Measurements from ENCODE around the gene MRPL22. TPM values are rescaled to one million over a fixed set of nuclear protein-coding genes. Genes with fewer than 3 reads are reported as not detected.

The MRPL22 gene
- total and polyA plus RNA-seq, 4 donors: 12.5 to 57.3 (median 20.9) TPM

- H3K27ac ChIP-seq (ENCODE audit: low read depth in 1 of 2, low read length in 2 of 2): no peak overlapping the region
- no peaks in the 10 kb centered on the region for H3K27me3 ChIP-seq (ENCODE audit: control insufficient read depth in 4 of 4, insufficient read depth in 4 of 4, low read length in 3 of 4)
- H3K9ac ChIP-seq (ENCODE audit: low read depth in 1 of 2, low read length in 2 of 2): no peak overlapping the region
- peaks cover 5 to 23% (median 21%) of the 10 kb centered on the region in 4 donors for H3K4me1 ChIP-seq (ENCODE audit: control insufficient read depth in 4 of 4, insufficient read depth in 4 of 4, low read length in 3 of 4)
- DNase-seq (ENCODE audit: low spot score): no peak
- TF ChIP-seq, protein P1, sequence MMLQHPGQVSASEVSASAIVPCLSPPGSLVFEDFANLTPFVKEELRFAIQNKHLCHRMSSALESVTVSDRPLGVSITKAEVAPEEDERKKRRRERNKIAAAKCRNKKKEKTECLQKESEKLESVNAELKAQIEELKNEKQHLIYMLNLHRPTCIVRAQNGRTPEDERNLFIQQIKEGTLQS (IDR thresholded peaks at IDR 0.05): no peak
- H3K9me3 ChIP-seq (ENCODE audit: control insufficient read depth in 4 of 4, low read length in 3 of 4): no peaks in the 10 kb centered on the region
- H3K4me3 ChIP-seq (ENCODE audit: low read depth in 1 of 3, low read length in 3 of 3): no peak overlapping the region
- H3K36me3 ChIP-seq (ENCODE audit: control insufficient read depth in 4 of 4, insufficient read depth in 3 of 4, low read depth in 1 of 4, low read length in 3 of 4): peaks cover 0 to 18% (median 4%) of the 10 kb centered on the region in 4 donors
Measured at GRCh38 chr5:154934881-154935280, 6.0 kb upstream of the MRPL22 start.

DNA sequence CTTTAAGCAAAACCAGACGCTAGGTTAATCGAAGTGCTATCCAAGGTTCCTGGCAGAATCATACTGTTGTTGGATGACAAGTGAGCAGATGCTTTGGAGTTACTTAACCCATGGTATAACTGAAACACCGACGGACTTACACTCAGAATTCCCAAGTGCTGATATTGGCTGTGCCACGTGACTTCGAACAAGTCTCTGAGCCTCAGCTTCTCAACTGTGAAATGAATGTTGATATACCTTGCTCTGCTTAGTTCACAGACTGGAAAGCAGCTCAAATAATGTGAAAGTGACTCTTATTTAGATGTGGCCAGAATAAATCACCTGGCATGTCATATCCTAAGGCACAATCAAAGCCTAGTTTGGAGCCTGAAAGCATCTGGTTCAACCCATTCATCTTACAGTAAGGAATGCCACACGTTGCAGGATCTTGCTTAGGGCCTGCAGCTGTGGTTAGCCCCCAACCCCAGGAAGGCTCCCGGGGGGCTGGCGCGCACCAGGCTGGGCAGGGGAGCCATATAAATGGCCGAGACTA is 3.6 kb upstream of the MRPL22 start:
- H3K36me3 ChIP-seq (ENCODE audit: control insufficient read depth in 4 of 4, insufficient read depth in 3 of 4, low read depth in 1 of 4, low read length in 3 of 4): peaks cover 0 to 10% (median 0%) of the 10 kb centered on the region in 4 donors
- 22% methylated on average over 11 of the region's 11 CpGs for WGBS
- peak overlapping the region; percentile 79 to 98 (median 88) for H3K4me3 ChIP-seq (ENCODE audit: low read depth in 1 of 3, low read length in 3 of 3)
- H3K4me1 ChIP-seq (ENCODE audit: control insufficient read depth in 4 of 4, insufficient read depth in 4 of 4, low read length in 3 of 4): peaks cover 5 to 37% (median 33%) of the 10 kb centered on the region in 4 donors
- TF ChIP-seq FOXA1 (IDR thresholded peaks at IDR 0.05): no peak
- TF ChIP-seq, protein P2, sequence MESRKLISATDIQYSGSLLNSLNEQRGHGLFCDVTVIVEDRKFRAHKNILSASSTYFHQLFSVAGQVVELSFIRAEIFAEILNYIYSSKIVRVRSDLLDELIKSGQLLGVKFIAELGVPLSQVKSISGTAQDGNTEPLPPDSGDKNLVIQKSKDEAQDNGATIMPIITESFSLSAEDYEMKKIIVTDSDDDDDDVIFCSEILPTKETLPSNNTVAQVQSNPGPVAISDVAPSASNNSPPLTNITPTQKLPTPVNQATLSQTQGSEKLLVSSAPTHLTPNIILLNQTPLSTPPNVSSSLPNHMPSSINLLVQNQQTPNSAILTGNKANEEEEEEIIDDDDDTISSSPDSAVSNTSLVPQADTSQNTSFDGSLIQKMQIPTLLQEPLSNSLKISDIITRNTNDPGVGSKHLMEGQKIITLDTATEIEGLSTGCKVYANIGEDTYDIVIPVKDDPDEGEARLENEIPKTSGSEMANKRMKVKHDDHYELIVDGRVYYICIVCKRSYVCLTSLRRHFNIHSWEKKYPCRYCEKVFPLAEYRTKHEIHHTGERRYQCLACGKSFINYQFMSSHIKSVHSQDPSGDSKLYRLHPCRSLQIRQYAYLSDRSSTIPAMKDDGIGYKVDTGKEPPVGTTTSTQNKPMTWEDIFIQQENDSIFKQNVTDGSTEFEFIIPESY (IDR thresholded peaks at IDR 0.05): no peak
- TF ChIP-seq, protein P1 (IDR thresholded peaks at IDR 0.05): no peak
- no peaks in the 10 kb centered on the region for H3K27me3 ChIP-seq (ENCODE audit: control insufficient read depth in 4 of 4, insufficient read depth in 4 of 4, low read length in 3 of 4)
- no peaks in the 10 kb centered on the region for H3K9me3 ChIP-seq (ENCODE audit: control insufficient read depth in 4 of 4, low read length in 3 of 4)
- peak overlapping the region; percentile 30 to 57 for H3K9ac ChIP-seq (ENCODE audit: low read depth in 1 of 2, low read length in 2 of 2)
- no peak for DNase-seq (ENCODE audit: low spot score)
- peak overlapping the region in 1 of 2 donors; percentile 70 for H3K27ac ChIP-seq (ENCODE audit: low read depth in 1 of 2, low read length in 2 of 2)

- peaks cover 0 to 10% (median 0%) of the 10 kb centered on the region in 4 donors for H3K36me3 ChIP-seq (ENCODE audit: control insufficient read depth in 4 of 4, insufficient read depth in 3 of 4, low read depth in 1 of 4, low read length in 3 of 4)
- under 1% methylated on average over 61 of the region's 61 CpGs for WGBS
- peak within 1 kb of the TSS; percentile 79 to 98 (median 88) for H3K4me3 ChIP-seq (ENCODE audit: low read depth in 1 of 3, low read length in 3 of 3)
- peak; percentile 63 for TF ChIP-seq SP1 (IDR thresholded peaks at IDR 0.05)
- TF ChIP-seq FOXA1 (IDR thresholded peaks at IDR 0.05): peak; percentile 6
- TF ChIP-seq FOXA2 (IDR thresholded peaks at IDR 0.05): no peak
- TF ChIP-seq, protein P3, sequence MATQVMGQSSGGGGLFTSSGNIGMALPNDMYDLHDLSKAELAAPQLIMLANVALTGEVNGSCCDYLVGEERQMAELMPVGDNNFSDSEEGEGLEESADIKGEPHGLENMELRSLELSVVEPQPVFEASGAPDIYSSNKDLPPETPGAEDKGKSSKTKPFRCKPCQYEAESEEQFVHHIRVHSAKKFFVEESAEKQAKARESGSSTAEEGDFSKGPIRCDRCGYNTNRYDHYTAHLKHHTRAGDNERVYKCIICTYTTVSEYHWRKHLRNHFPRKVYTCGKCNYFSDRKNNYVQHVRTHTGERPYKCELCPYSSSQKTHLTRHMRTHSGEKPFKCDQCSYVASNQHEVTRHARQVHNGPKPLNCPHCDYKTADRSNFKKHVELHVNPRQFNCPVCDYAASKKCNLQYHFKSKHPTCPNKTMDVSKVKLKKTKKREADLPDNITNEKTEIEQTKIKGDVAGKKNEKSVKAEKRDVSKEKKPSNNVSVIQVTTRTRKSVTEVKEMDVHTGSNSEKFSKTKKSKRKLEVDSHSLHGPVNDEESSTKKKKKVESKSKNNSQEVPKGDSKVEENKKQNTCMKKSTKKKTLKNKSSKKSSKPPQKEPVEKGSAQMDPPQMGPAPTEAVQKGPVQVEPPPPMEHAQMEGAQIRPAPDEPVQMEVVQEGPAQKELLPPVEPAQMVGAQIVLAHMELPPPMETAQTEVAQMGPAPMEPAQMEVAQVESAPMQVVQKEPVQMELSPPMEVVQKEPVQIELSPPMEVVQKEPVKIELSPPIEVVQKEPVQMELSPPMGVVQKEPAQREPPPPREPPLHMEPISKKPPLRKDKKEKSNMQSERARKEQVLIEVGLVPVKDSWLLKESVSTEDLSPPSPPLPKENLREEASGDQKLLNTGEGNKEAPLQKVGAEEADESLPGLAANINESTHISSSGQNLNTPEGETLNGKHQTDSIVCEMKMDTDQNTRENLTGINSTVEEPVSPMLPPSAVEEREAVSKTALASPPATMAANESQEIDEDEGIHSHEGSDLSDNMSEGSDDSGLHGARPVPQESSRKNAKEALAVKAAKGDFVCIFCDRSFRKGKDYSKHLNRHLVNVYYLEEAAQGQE (IDR thresholded peaks at IDR 0.05): peak; percentile 71
- peak; percentile 22 to 54 for TF ChIP-seq RXRA (IDR thresholded peaks at IDR 0.05)
- TF ChIP-seq JUND (IDR thresholded peaks at IDR 0.05): no peak
- TF ChIP-seq, protein P2 (IDR thresholded peaks at IDR 0.05): peak; percentile 84
- no peak for TF ChIP-seq TAF1 (conservative IDR thresholded peaks at IDR 0.05)
- TF ChIP-seq GABPA (IDR thresholded peaks at IDR 0.05 in 1 of 2, conservative IDR thresholded peaks at IDR 0.05 in 1 of 2): peak in 1 of 2 donors; percentile 57
- TF ChIP-seq NR2F2 (IDR thresholded peaks at IDR 0.05): no peak
- peak in 1 of 2 donors; percentile 10 for TF ChIP-seq RAD21 (IDR thresholded peaks at IDR 0.05)
- TF ChIP-seq, protein P1 (IDR thresholded peaks at IDR 0.05): no peak
- TF ChIP-seq YY1 (IDR thresholded peaks at IDR 0.05): peak; percentile 88
- TF ChIP-seq, protein P4, sequence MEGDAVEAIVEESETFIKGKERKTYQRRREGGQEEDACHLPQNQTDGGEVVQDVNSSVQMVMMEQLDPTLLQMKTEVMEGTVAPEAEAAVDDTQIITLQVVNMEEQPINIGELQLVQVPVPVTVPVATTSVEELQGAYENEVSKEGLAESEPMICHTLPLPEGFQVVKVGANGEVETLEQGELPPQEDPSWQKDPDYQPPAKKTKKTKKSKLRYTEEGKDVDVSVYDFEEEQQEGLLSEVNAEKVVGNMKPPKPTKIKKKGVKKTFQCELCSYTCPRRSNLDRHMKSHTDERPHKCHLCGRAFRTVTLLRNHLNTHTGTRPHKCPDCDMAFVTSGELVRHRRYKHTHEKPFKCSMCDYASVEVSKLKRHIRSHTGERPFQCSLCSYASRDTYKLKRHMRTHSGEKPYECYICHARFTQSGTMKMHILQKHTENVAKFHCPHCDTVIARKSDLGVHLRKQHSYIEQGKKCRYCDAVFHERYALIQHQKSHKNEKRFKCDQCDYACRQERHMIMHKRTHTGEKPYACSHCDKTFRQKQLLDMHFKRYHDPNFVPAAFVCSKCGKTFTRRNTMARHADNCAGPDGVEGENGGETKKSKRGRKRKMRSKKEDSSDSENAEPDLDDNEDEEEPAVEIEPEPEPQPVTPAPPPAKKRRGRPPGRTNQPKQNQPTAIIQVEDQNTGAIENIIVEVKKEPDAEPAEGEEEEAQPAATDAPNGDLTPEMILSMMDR (IDR thresholded peaks at IDR 0.05; ENCODE audit: low read depth, low read length, missing input control): no peak
Measured at GRCh38 chr5:154937718-154938466, 3.0 kb upstream of the MRPL22 start, which contains the start of gene GEMIN5. Gene GEMIN5 (minus strand): TSS chr5:154938211. CDS start chr5:154938133, 78 bp downstream.

More at GRCh38 chr5:154937718-154938466, 3.0 kb upstream of the MRPL22 start, which contains the start of gene GEMIN5:
- Histone ChIP-seq H3K27ac (ENCODE audit: low read depth in 1 of 2, low read length in 2 of 2) (peak within 1 kb of the TSS; percentile 53 to 70), H3K9ac (ENCODE audit: low read depth in 1 of 2, low read length in 2 of 2) (peak within 1 kb of the TSS; percentile 30 to 57), H3K27me3 (ENCODE audit: control insufficient read depth in 4 of 4, insufficient read depth in 4 of 4, low read length in 3 of 4) (no peaks in the 10 kb centered on the region), H3K9me3 (ENCODE audit: control insufficient read depth in 4 of 4, low read length in 3 of 4) (no peaks in the 10 kb centered on the region), H3K4me1 (ENCODE audit: control insufficient read depth in 4 of 4, insufficient read depth in 4 of 4, low read length in 3 of 4) (peaks cover 5 to 43% (median 37%) of the 10 kb centered on the region in 4 donors)
- peak; percentile 92 for DNase-seq (ENCODE audit: low spot score)

Data from liver (tissue), 9 donors.